Sigmoid colon (tissue), 4 donors: Measurements from ENCODE around the gene KRTAP1-1.

Experiments
- CTCF ChIP-seq, 4 experiments: fragments of 450-650 bp in 3 of 4; fragments of 200-600 bp in 1 of 4; IDR thresholded peaks; one replicate each; pipeline ENCODE4 v1.5.1; 2016 to 2019; ENCODE audit warnings: antibody characterized with exemption in 4 of 4, mild to moderate bottlenecking in 3 of 4, moderate library complexity in 2 of 4
- EP300 ChIP-seq, 4 donors: sonication (generic); formaldehyde crosslinking; IDR thresholded peaks; one replicate each; pipeline ENCODE4 v1.6.1; 2017; ENCODE audit warnings: antibody characterized with exemption in 4 of 4
- POLR2A ChIP-seq, 2 donors: fragments of 450-650 bp; IDR thresholded peaks; one replicate each; pipeline ENCODE4 v1.6.1; 2016; ENCODE audit warnings: antibody characterized with exemption in 2 of 2, mild to moderate bottlenecking in 2 of 2, moderate library complexity in 2 of 2
- POLR2AphosphoS5 ChIP-seq, 4 donors: sonication (generic); formaldehyde crosslinking; IDR thresholded peaks; one replicate each; pipeline ENCODE4 v1.6.1; 2017; ENCODE audit warnings: antibody characterized with exemption in 4 of 4

- TF ChIP-seq POLR2A (IDR thresholded peaks at IDR 0.05) (no peak), CTCF (IDR thresholded peaks at IDR 0.05) (no peak), POLR2AphosphoS5 (IDR thresholded peaks at IDR 0.05) (no peak), EP300 (IDR thresholded peaks at IDR 0.05) (no peak)
These were observed 3.3 kb downstream of the KRTAP1-1 start for GRCh38 chr17:41037853-41038350.
